GM21390 (cell line): ENCODE results near the gene APCDD1.
"Not testable (repeated sequence)": the region's sequence is repeated elsewhere in the genome, so short reads cannot be mapped to it uniquely, and the experiment has no call there.

ENCODE experiments used
- ATAC-seq: cut with Tn5 transposase; IDR thresholded peaks from one replicate; pipeline ENCODE4 v1.9.1; 2021; ENCODE audit not compliant: unreplicated experiment

Gene APCDD1

DNA sequence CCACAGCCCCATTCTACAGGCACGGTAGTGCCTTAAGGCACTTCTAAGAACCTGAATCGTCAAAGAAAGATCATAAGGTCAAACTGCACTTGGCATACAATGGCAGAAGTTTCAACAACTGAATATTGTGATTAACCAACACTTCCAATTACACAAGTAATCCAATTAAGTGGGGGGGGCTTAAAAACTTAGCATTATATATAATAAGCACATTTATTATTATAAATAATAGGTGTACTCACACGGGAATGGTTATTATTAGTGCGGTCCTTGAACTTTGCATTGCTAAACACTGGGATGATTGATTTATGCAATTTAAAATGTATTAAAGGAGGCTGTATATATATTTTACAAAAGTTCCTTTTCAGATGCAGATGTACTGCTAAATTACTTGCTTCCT lies 7.6 kb downstream of the APCDD1 start:
- no peak for ATAC-seq

DNA sequence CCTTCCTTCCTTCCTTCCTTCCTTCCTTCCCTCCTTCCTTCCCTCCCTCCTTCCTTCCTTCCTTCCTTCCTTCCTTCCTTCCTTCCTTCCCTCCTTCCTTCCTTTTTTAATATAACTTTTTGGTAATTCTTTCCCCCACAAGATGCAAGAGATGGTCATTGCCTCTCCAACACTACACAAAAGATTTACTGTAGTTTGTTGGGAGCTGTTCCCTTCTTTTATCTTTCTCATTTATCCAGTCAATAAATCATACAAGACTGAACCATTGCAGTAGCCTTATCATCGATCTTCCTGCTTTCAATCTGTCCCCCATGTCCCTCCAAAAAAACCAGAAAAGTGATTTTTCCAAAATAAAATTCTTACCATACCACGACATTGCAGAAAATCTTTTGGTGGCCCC lies 8.2 kb downstream of the APCDD1 start:
- no peak for ATAC-seq

GRCh38 chr18:10463096-10463495 lies 8.7 kb downstream of the APCDD1 start:
- ATAC-seq = no peak

DNA sequence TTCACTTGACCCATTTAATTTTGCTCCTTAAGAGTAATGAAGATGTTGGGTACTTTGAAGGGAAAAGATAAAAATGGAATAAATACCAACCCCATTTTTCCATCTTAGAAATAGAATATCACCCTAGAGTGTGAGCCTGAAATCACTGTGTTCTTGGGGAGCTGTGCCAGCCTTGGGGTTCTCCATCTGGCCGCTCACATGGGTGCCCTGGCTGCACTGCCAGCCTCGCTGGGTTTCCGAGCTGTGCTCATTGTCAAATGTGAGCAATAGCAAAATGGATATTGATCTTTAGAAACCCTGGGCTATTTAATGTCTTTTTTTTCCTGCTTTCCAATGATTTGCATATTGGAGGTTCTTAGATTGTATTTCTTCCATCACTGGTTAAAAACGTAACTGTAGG lies 9.3 kb downstream of the APCDD1 start:
- no peak for ATAC-seq

GRCh38 chr18:10464161-10464648 lies 9.8 kb downstream of the APCDD1 start:
- not testable (repeated sequence) for ATAC-seq

DNA sequence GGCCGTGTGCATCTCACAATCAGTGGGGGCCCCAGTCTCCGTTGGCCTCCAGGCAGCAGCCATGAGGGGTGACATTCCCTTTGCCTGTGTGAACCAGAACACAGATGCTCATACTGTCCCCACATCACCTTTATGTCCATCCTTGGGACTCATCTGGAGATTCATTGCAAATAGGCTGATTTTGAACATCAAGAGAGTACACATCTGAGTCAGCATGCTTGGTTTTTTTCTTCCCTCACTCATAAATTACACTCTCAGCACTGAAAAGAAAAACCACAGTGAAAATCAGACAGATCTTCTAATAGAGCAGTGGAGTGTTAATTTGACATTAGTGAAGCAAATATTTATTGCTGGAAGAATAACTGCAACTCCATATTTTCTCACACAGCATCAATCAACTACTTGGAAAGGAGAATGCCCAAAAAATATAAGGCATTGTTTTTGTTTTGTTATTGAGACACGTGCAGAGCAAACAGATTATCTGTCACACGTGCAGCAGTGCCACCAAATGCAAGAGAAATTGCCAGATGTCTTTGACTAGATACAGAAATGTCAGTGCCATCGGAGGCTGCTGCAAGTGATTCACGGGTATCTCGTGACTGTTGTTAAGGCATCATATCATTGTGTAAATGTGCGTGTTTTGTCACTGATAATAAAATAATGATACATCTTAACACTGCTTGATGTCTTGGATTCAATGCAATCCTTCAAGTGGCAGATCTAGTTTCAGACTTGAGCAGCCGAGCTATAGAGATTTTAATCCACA lies 10.9 kb downstream of the APCDD1 start:
- ATAC-seq = no peak

DNA sequence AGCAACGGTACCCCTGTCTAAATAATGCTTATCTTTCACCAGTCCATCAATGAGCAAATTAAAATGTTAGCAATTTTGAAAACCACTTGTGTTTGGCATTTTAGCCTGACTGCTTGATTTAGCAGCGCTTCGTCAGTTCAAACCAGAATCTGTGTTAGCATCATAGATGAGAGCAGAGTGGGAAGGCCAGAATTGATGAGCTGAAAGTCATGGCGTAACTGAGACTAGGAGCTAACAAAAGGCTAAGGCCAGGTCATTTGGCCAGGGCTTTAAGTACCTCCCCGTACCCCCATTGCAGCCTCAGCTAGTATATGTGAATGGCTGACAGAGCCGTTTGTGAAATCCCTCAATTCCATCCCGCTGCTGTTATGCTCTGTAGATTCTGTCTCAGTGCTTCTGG lies 16.0 kb downstream of the APCDD1 start:
- no peak for ATAC-seq

DNA sequence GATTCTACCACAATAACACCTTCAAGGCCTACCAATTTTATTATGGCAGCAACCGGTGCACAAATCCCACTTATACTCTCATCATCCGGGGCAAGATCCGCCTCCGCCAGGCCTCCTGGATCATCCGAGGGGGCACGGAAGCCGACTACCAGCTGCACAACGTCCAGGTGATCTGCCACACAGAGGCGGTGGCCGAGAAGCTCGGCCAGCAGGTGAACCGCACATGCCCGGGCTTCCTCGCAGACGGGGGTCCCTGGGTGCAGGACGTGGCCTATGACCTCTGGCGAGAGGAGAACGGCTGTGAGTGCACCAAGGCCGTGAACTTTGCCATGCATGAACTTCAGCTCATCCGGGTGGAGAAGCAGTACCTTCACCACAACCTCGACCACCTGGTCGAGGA lies 17.1 kb downstream of the APCDD1 start:
- ATAC-seq = no peak

- no peak for ATAC-seq
Measured at GRCh38 chr18:10473132-10473531, 18.7 kb downstream of the APCDD1 start.

- ATAC-seq = no peak
Measured at GRCh38 chr18:10474309-10474708, 19.9 kb downstream of the APCDD1 start.

DNA sequence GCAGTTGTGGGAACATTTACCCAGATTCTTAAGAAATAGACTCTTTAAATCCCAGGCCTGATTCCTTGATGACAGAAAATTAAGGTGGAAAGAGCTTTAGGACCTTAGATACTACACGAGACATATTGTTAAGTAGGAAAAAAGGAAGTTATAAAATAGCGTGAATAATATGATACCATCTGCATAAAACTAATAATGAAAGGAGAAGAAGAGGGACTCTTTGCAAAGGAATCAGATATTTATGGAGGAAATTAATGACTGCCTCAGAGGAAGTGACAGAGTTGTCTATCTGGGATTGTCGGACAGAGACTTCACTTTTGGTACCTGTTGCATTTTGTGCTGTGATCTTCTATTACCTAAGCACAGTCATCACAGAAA lies 20.8 kb downstream of the APCDD1 start:
- ATAC-seq = no peak

DNA sequence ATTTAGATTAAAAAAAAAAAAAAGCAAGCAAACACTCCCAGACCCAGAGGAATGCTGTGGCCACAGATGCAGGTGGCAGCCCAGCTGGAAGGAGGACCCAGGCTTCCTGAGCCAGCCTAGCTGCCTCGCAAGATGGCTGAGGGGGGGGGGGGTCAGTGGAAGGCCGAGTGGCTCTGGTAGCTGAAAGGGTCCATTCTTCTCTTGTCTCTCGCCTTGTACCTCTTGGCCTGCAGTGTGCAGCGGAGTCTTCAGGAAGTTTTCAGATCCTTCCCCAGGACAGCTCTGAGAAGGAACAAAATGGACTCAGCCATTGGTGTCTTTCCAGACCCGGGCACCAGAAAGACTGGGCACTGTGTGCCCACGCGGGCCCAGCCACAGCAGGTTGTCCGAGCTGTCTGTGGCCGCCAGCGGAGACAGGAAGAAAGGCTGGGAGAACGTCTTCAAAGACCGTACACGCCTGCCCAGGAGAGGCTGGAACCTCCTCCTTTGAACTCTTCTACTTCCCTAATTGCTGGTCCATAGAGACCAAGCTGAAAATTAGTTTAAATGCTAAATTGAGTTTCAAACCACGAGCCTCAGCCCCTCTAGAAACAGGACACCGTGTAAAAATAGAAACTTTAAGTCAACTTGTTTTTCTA lies 21.3 kb downstream of the APCDD1 start:
- ATAC-seq = no peak

DNA sequence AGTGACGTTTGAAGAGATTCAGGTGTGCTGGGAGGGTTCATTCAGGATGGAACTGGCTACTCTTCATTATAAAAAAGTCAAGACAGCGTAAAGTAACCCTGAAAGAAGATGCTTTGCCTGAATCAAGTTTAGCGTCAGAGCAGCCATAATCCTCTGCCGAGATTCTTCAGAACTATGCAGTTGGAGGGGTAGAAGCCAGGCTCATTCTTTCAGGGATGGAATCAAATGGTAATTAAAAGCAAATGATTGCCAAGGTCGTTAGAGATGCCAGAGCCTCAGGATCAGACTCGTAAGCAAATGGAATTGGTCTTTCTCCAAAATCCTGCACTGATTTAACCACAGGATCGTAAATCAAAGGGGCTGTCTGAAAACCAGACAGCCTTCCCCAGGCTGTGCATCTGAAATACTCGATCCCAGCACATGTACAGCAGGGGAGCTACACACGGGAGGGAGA lies 21.9 kb downstream of the APCDD1 start:
- ATAC-seq = no peak

DNA sequence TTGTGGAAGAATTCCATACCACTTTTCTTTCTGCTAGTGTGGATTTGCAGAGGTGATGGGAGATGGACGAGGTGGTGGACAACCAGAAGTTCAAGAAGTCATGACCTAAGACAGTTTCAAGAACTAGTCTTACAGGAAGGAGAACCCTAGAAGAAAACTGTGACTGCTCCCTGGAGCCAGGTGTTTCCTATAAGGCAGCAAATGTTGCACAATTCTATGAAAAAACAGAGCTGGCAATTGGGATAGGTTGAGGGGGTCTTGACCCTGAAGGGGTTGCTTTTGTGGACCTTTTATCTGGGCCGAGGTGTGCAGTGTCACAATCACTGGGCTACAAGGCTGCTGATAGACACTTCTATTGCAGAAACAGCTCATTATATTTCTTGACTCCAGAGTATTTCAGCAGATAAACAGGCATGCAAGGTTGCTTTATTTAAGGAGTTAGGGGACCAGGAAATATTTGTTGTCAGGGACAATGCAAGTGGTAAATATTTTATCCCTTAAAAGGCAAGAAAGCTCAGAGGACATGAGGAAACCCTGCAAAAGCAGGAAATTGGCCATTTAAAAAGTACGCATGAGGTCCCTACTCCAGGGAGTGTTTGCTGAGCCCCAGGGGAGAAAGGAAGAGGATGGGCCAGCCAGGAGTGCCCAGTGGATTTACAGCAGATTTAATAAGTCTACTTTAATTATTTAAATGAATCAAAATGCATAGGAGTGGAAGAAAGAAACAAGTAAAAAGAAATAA lies 22.9 kb downstream of the APCDD1 start:
- ATAC-seq = no peak

DNA sequence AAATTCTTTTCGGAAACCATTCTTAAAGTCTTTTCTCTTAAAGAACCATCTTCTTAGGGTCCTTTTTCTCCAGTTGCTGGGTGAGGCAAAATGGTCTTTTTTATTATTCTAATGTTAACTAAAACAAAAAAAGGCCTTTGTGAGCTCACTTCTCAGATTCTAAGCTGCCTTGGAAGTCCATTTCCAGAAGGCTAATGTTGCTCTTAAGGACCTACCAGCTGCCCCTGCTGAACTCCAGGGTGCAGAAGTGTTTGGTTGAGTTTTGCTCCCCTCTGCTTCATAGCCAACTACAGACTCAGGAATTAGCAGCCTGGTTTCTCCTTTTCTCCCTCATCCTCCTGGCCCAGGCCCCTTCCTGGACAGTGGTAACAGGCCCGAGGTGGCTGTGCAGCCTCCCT lies 23.4 kb downstream of the APCDD1 start:
- ATAC-seq = no peak

DNA sequence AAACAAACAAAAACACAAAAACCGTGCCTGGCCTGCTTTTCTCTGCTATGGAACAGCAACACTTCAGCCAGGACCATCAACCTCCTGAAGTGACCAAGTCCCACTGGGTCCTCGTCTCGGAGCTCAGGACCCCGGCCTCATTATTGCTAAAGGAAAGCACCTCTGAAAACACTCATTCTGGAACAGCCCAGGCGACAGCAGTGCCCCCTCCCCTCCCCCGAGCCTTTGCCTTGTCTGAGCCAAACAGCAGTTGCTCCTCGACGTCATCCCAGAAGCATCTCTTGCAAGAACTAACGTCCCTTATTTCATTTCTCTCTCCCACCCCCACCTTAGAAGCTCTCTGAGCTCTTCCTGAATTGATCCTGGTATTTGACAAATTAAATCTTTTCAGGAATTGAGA lies 27.4 kb downstream of the APCDD1 start:
- ATAC-seq = no peak

DNA sequence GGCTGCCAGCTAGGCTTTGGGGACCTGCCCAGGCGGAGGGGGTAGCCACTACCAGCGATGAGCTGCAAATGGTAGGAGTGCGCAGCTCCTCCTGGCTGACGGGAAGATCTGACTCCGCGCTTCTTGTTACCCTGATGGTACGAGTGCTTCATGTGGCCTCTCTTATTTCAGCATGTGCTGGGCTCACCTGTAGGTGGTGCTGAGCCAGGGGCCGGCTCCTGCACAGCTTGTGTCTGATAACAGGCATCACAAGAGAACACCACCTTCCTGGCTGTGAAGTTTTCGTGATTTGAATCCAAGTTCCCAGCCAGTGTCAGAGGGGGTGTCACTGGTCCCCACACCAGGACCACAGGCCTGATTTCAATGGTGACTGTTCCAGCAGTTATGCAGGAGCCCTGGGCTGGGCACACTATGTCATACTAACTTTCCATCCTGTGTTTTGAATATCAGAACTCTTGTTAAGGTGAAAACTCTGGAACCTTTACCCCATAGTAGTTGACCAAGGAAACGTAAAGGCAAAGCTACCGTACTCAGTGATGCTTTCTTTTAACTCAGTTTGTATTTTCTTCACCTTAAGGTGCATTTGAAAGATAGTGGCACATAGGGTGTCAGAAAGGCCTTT lies 28.0 kb downstream of the APCDD1 start:
- no peak for ATAC-seq

DNA sequence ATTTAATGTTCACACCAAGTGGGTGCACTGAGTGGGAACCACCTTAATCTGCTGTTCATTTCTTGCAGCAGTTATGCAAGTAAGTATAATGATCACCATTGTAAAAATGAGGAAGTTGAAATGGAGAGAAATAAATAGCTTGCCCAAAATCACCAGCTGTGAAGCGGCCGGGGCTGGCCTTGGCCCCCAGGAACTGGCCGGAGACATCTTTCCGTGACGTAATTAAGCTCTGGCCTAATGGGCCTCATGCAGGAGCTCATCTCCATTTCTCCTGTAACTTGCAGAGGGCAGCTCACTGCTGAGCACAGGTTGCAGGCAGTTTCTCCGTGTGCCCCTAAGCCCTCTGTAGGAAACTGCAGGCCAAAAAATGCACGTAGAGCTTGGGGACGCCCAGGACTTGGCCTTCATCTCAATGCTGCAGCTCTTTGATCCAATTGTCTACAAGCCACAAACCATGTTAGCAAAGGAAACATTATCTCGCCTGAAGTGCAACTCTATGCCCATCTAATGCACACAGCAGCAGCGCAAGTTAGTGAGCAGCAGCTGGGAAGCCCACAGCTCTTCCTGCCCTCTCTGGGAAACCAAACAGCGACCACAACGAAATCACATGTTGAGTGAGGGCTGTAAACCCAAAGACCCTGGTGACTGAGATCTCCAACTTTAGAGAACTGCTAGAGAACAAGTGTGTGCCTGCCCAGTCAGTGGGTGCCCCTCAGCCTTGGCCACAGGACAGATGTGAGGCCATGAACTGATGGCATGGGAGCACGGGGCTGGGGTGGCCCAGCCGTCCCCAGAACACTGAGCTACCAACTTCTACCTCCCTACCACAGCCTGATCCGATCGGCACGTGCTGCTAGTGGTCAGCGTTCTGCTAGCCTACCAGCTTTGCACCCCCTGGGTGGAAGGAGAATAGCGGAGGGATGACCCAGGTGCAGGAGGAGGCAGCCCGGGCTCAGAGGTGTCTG lies 28.8 kb downstream of the APCDD1 start:
- ATAC-seq = peak; percentile 69

- ATAC-seq = no peak
Measured at GRCh38 chr18:10485475-10485874, 31.0 kb downstream of the APCDD1 start.

GRCh38 chr18:10486362-10486761 lies 31.9 kb downstream of the APCDD1 start:
- no peak for ATAC-seq
